Sciatic nerve (tissue), 2 donors: ENCODE results near the gene ACER2. TPM values are rescaled to one million over a fixed set of nuclear protein-coding genes. Genes with fewer than 3 reads are reported as not detected.

ENCODE experiments used
- ATAC-seq: fragments of 200-7000 bp; cut with Tn5 transposase; one replicate; pipeline ENCODE4 v1.9.1; 2020; ENCODE audit warnings: mild to moderate bottlenecking, moderate library complexity
- DNase-seq: peaks from one replicate; pipeline ENCODE4 v3.0.0-alpha.2; 2020; ENCODE audit warnings: low spot score
- intact Hi-C: fragments of 100-400 bp; cut with DNase I; formaldehyde crosslinking; loops from one replicate; pipeline ENCODE4 v1.14.2; 2022
- total RNA-seq: library from RNA; stranded (reverse); fragmentation: NEBNext Ultra II Directional; extraction: Animal tissue kit (Norgen Biotek cat#: 25700); gene quantifications from one replicate; pipeline ENCODE4 v1.2.1, GENCODE V29; 2021
- donor health status: DM: no; HTN: no; CAD: no.
- donor health status: DM: no; HTN: no; CAD: no.

ACER2 gene
- total RNA-seq, 1 donor from 2014 or later = 10.7 TPM

GRCh38 chr9:19470981-19471650 is 62.3 kb downstream of the ACER2 start:
- ATAC-seq (no peak), DNase-seq (no peak)
- intact Hi-C loops = loop anchor here (10.0 kb wide), 1 partner anchor 454 kb away; no protein-coding TSS in a partner anchor

- peak; percentile 66 for DNase-seq
- intact Hi-C loops = loop anchor here (10.0 kb wide), 1 partner anchor 453 kb away; no protein-coding TSS in a partner anchor
- ATAC-seq = peak; percentile 75
These were observed 63.2 kb downstream of the ACER2 start for GRCh38 chr9:19471737-19472648.

DNA sequence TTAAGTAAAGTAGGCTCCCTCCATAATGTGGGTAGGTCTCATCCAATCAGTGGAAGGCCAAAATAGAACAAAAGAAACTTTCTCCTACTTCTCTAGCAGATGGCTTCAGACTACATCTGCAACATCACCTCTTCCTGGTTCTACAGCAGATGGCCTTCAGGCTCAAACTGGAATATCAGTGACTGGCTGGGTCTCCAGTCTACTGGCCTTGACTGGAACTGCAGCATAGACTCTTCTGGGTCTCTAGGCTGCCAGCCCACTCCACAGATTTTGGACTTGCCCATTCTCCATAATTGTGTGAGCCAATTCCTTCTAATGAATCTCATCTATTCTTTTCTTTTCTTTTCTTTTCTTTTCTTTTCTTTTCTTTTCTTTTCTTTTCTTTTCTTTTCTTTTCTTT is 64.8 kb downstream of the ACER2 start:
- no peak for DNase-seq
- intact Hi-C loops = loop anchor here (10.0 kb wide), 1 partner anchor 451 kb away; no protein-coding TSS in a partner anchor
- no peak for ATAC-seq

- no peak for ATAC-seq
- no peak for DNase-seq
- intact Hi-C loops = loop anchor here (10.0 kb wide), 1 partner anchor 445 kb away; no protein-coding TSS in a partner anchor
These were observed 71.1 kb downstream of the ACER2 start for GRCh38 chr9:19479874-19480273.

DNA sequence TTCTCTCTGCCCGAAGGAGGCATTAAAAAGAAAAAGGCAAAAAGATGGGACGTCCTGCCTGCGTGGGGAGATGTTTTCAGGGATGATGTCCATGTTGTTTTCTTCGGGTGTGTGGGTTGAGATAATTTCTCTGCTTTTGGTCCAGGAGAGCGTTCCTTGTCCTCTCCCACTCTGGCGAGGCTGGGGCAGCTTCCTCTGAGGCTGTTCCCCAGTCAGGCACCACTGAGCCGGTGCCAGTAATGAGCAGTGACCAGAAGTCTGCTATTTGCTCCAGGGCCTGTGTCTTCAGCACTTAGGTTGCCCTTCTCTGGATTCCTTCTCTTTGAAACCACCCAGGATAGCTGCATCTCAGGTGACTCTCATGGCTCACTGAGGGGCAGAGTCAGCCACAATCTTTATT is 71.5 kb downstream of the ACER2 start:
- intact Hi-C loops = no loop called here
- no peak for ATAC-seq

GRCh38 chr9:19481121-19481870 is 72.5 kb downstream of the ACER2 start:
- ATAC-seq = peak; percentile 78
- DNase-seq = no peak
- intact Hi-C loops = no loop called here

More for the DNA sequence above, 71.5 kb downstream of the ACER2 start:
- DNase-seq = no peak

GRCh38 chr9:19481971-19482404 is 73.2 kb downstream of the ACER2 start:
- intact Hi-C loops = no loop called here
- ATAC-seq (peak; percentile 74), DNase-seq (no peak)

DNA sequence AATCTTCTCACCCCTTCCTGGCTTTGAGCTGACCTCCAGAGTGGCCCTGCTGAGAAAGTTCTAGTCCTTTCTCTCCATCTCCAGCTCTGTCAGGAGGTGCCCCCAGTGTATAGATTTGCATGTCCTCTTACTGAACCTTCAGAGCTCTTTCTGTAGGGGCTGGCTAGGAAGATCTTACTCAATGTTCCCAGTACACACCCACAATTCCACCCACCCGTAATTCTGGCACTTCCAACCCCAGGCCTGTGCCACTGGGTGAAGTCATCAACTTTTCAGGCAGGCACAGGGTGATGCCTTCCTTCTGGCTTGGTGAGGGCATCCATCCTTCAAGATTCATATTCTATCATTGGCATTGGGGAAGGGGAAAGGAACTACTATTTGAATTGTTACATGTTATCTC is 75.9 kb downstream of the ACER2 start:
- intact Hi-C loops = no loop called here
- no peak for ATAC-seq
- no peak for DNase-seq

DNA sequence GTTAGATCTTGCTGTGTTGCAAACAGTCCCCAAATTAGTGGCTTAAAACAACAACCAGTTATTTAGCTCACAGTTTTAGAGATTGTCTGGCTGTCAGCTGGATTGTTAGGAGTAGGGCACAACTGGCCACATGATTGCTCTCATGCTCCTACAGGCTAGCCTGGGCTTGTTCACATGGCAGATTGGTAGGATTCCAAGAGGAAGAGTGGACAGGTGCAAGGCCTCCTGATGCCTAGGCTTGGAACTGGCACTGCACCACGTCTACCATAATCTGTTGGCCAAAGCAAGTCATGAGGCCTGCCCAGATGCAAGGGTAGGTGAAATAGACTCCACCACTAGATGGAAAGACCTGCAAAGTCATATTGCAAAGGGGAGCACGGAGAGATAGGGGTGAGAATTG is 76.4 kb downstream of the ACER2 start:
- ATAC-seq (no peak), DNase-seq (no peak)
- intact Hi-C loops = no loop called here

DNA sequence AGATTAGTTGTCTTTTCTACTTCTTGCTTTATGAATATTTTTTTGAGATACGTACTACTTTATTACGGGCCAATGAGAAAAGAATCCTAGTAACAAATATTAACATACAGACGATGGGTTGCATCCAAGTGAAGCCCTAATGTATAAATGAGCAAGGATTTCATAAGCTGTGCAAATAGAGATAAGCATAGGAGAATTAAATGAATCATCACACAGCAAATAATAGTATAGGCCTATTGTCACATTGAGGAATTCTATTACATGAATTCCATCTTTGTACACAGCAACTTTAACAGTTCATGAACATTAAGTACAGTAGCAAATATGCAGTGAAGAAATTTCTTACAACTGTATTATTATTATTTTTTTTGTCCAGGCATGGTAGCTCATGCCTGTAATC is 78.0 kb downstream of the ACER2 start:
- no peak for ATAC-seq
- intact Hi-C loops = no loop called here

DNA sequence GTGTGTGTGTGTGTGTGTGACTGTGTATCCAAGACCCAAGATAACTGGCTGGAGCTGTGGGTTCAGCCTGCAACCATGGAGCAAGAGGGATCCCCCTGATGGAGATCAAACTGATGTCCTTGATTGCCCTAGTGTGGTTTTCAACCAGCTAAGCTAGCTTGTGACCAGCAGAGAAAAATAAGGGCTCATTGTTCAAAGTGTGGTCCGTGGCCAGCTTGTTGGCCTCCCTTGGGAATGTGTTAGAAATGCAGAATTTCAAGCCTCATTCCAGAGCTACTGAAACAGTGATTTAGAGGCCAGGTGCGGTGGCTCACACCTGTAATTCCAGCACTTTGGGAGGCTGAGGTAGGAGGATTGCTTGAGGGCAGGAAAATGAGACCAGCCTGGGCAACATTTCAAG is 79.9 kb downstream of the ACER2 start:
- DNase-seq (no peak), ATAC-seq (peak; percentile 66)
- intact Hi-C loops = no loop called here

More for the DNA sequence above, 78.0 kb downstream of the ACER2 start:
- no peak for DNase-seq

GRCh38 chr9:19490269-19490668 is 81.5 kb downstream of the ACER2 start:
- intact Hi-C loops = no loop called here
- DNase-seq (no peak), ATAC-seq (no peak)

DNA sequence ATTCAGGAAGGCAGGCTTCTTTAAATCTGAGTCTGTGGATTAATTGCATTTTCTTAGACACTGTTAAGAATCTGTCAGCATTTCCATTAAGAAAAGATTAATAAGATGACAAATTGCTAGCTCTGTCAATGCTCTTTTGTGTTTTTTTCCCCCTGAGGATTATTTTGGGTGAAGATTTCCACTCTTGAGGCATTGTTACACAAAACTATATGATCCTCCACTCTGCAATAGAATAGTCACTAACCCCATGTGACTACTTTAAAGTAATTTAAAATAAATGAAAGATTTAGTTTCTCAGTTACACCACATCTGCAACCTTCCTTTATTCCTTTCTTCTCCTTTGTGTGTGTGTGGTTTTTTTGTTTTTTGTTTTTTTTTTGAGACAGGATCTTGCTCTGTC is 82.0 kb downstream of the ACER2 start:
- no peak for DNase-seq
- no peak for ATAC-seq
- intact Hi-C loops = no loop called here

GRCh38 chr9:19492775-19493173 is 84.0 kb downstream of the ACER2 start:
- no peak for DNase-seq
- intact Hi-C loops = no loop called here
- ATAC-seq = no peak

DNA sequence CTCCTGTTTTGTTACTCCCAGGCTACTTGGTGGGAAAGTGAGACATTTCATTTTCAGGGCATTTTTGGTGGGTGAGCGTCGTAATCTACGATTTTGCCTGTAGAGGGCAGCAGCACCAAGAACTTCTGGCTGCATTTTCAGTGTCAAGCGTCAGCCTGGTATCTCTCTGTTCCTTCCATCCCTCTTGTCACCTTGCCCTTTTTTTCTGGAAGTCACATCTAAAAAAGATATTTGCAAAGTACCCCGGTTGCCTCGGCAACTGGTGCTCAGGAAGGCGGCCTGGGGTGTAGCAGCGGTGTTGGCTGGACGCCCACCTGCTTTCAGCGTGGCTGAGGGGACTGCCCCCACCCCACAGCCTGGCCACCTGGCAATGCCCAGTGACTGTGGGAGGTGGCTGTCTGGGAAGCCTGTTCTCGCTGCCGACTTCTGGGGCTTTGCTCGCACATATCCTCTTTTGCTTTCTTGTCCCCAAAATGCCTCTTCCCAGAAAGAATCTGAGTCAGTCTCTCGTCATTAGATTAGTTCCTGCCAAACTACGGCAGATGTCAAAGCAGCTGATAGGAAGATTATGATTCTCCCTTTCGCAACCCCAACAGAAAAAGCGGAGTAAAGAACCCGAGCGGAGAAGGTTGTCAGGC is 84.5 kb downstream of the ACER2 start:
- ATAC-seq (peak; percentile 80), DNase-seq (peak; percentile 62)
- intact Hi-C loops = no loop called here

GRCh38 chr9:19493876-19494275 is 85.1 kb downstream of the ACER2 start:
- no peak for DNase-seq
- ATAC-seq = no peak
- intact Hi-C loops = no loop called here

DNA sequence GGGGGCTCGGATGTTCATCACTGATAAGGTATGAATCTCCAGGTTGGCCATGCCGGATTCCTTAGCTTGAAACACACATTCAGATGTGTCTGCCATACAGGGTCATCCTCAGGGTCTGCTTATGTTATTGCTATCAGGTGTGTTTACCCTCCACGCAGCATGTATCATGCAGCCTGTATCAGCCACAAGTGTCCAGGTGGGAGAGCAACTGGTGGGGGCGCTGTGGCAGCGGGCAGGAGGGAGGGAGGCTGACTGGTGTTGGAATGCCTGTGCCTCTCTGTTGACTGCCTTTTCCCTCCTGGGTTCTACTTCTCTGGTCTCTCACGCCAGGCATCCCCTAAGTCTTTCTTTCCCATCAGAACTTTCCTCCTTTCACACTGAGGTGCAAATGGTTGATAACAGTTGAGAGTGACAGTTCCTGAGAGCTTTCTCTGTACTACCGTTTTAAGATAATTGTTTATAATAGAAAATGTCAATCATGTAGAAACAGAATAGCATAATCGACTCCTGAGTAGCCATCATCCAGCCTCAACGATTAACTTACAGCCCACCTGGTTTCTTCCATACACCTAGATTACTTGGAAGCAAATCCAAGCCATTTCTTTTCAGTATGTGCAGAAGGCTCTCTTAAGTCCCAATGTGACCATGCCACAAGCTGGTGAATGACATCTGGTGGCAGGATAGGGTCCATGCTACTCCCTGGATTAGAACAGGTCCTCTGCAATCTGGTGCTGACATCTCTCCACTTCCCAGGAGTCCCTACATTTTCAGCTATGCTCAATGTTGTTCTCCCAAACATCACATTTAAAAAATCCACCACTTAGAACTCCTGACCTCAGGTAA is 86.6 kb downstream of the ACER2 start:
- DNase-seq (no peak), ATAC-seq (no peak)
- intact Hi-C loops = no loop called here
